Measurements from ENCODE around the gene ATP11A. TPM values are rescaled to one million over a fixed set of nuclear protein-coding genes. Genes with fewer than 3 reads are reported as not detected.

Gene ATP11A
- total and polyA plus RNA-seq, 8 donors: 9.3 to 51.0 (median 30.5) TPM

- H3K4me3 ChIP-seq: no peak overlapping the region
- ATAC-seq: no peak
- DNase-seq: no peak
- no peak for FAIRE-seq
- H3K4me1 ChIP-seq: peaks cover 0 to 5% (median 5%) of the 10 kb centered on the region in 3 donors
- no peak overlapping the region for H3K27ac ChIP-seq
- intact Hi-C loops (cut with DNase I): no loop called here
- TF ChIP-seq CTCF (IDR thresholded peaks at IDR 0.05): no peak
- no peaks in the 10 kb centered on the region for H3K36me3 ChIP-seq
- 80 to 81% methylated on average over 6 of the region's 6 CpGs for WGBS, 2 donors
- H3K27me3 ChIP-seq: no peaks in the 10 kb centered on the region
- H3K9me3 ChIP-seq: no peaks in the 10 kb centered on the region
These were observed 244.2 kb downstream of the ATP11A start for GRCh38 chr13:112934078-112934477.

Other genes with a start within 250 kb of the ATP11A start
- 10 to 100 TPM; 11.3 to 20.2 (median 13.0) TPM for gene TUBGCP3, start 101.9 kb upstream of the ATP11A start, total RNA-seq
- gene TUBGCP3, start 101.9 kb upstream of the ATP11A start, polyA plus RNA-seq: 10 to 100 TPM in 1 of 2 donors, 1 to 10 TPM in 1; 6.3 to 12.8 TPM

Data from pancreas (tissue), 10 donors.